Heart left ventricle (tissue), 13 donors: ENCODE data around the gene CIAO3.

Source experiments
- CTCF ChIP-seq, 12 donors: fragments of 200-600 bp; sonication (generic) in 4 of 12; IDR thresholded peaks; one replicate each; pipeline versions ENCODE4 v1.5.0 to v1.8.0; 2018 to 2022; ENCODE audit warnings: antibody characterized with exemption in 12 of 12, mild to moderate bottlenecking in 5 of 12
- POLR2A ChIP-seq, 2 donors: fragments of 450-650 bp; IDR thresholded peaks; one replicate each; pipeline ENCODE4 v1.6.1; 2017; ENCODE audit warnings: antibody characterized with exemption in 2 of 2, mild to moderate bottlenecking in 2 of 2, moderate library complexity in 2 of 2
- donor health status: ischemic (EF 13 %, LVEDD 7.1; RV severe dilation, severe dysfunction).
- donor health status: DM: no; HTN: yes; CAD: no.
- donor health status: DM: no; HTN: no; CAD: no.
- donor health status: ischemic (EF 25% LVEDD 6.9; RV normal size, moderate dysfunction).
- donor health status: ischemic (EF 25% LVEDD 5.7; RV mildly dilated, moderate dysfunction).
- donor health status: ischemic (EF 35%, LVEDD 5.7; RV mildly dilated, moderate dysfunction).
- donor health status: nonischemic (EF 11% LVEDD 7.7; RV severe dilation, severe dysfunction).
- donor health status: DM: yes; HTN: yes; CAD: no.
- donor health status: PGD.
- donor health status: ischemic (EF 29% LVEDD 5.4; RV normal size, mild dysfunction).
- donor health status: nonischemic (EF 23%, LVEDD 6.1; RV moderate dilation, normal function).

- TF ChIP-seq POLR2A (IDR thresholded peaks at IDR 0.05) (no peak), CTCF (IDR thresholded peaks at IDR 0.05) (no peak)
Observed at GRCh38 chr16:754656-755055, 13.9 kb upstream of the CIAO3 start.
